GM12878 (cell line): ENCODE results near the gene ANAPC2. TPM values are rescaled to one million over a fixed set of nuclear protein-coding genes. Genes with fewer than 3 reads are reported as not detected.

ENCODE experiments used
- ATAC-seq: fragments of 200-7000 bp; cut with Tn5 transposase; 3 replicates; pipeline ENCODE4 v1.9.1; 2020; ENCODE audit warnings: mild to moderate bottlenecking, moderate library complexity
- BruUV-seq: library from RNA; stranded (reverse); fragments of 400-500 nt; replicated peaks from 2 replicates; lab custom pipeline; 2021; lab: Mats Ljungman, UMichigan
- CTCF ChIA-PET: fragments of 300-600 bp; sonication (Branson Sonifier 250); formaldehyde crosslinking; extraction: SDS; loops from one replicate; lab custom pipeline; 2021; ENCODE audit warnings: inconsistent platforms; lab: Yijun Ruan, JAX
- POLR2A ChIA-PET: fragments of 350-600 bp; formaldehyde crosslinking; extraction: SDS; loops from one replicate; lab custom pipeline; 2021; ENCODE audit warnings: inconsistent platforms; lab: Charles Lee
- RAD21 ChIA-PET: fragments of 300-600 bp; sonication (Branson Sonifier 250); formaldehyde crosslinking; loops from one replicate; lab custom pipeline; 2023; ENCODE audit warnings: antibody characterized with exemption; ENCODE audit not compliant: unreplicated experiment; lab: Charles Lee
- SMC1A ChIA-PET: fragments of 300-600 bp; sonication (Branson Sonifier 250); formaldehyde crosslinking; loops from one replicate; lab custom pipeline; 2023; ENCODE audit not compliant: unreplicated experiment, uncharacterized antibody; lab: Charles Lee
- DNase-seq: peaks from one replicate; pipeline ENCODE4 v3.0.0-alpha.2; 2011; ENCODE audit warnings: low read depth, low spot score
- FAIRE-seq: peaks from 3 replicates; lab custom pipeline; 2011; peaks lifted over from hg19 to GRCh38; lab: Jason Lieb, UNC
- H2AFZ ChIP-seq: 2 replicates; pipeline ENCODE4 v1.6.0; 2011; ENCODE audit warnings: low read depth, low read length, control low read depth; ENCODE audit not compliant: control insufficient read depth
- H3K27ac ChIP-seq: 2 replicates; pipeline ENCODE4 v1.5.1; 2011; ENCODE audit warnings: control low read depth; ENCODE audit not compliant: control insufficient read depth, insufficient read depth
- H3K27me3 ChIP-seq, 2 experiments: replicated peaks in 1 of 2; 2 replicates each; pipeline versions ENCODE4 v1.6.0 to v1.6.1; 2011; ENCODE audit warnings: low read length in 1 of 2; ENCODE audit not compliant: control insufficient read depth in 2 of 2, insufficient read depth in 2 of 2
- H3K36me3 ChIP-seq, 2 experiments: 2 replicates each; pipeline ENCODE4 v1.5.1; 2011; ENCODE audit warnings: low read length in 1 of 2; ENCODE audit not compliant: control insufficient read depth in 2 of 2, insufficient read depth in 2 of 2
- H3K4me1 ChIP-seq: 2 replicates; pipeline ENCODE4 v1.6.1; 2011; ENCODE audit warnings: mild to moderate bottlenecking, low read length, moderate library complexity, mixed read lengths; ENCODE audit not compliant: control insufficient read depth, insufficient read depth
- H3K4me2 ChIP-seq: 2 replicates; pipeline ENCODE4 v1.6.0; 2011; ENCODE audit warnings: control low read depth; ENCODE audit not compliant: control insufficient read depth, insufficient read depth
- H3K4me3 ChIP-seq: fragments of 200-600 bp; sonication (generic); 2 replicates; pipeline ENCODE4 v1.5.1; 2016
- H3K79me2 ChIP-seq: 2 replicates; pipeline ENCODE4 v1.6.0; 2011; ENCODE audit warnings: low read length; ENCODE audit not compliant: control insufficient read depth, insufficient read depth
- H3K9ac ChIP-seq: 2 replicates; pipeline ENCODE4 v1.8.0; 2011; ENCODE audit warnings: low read length, control low read depth, mixed read lengths; ENCODE audit not compliant: control insufficient read depth, insufficient read depth
- H3K9me3 ChIP-seq: replicated peaks from 3 replicates; pipeline ENCODE4 v1.5.1; 2011; ENCODE audit warnings: mild to moderate bottlenecking, low read length; ENCODE audit not compliant: control insufficient read depth, insufficient read depth
- H4K20me1 ChIP-seq: 2 replicates; pipeline ENCODE4 v1.6.0; 2011; ENCODE audit not compliant: control insufficient read depth, insufficient read depth
- CEBPB ChIP-seq, 2 experiments: fragments of 150-350 bp in 1 of 2; IDR thresholded peaks; 2 replicates each; pipeline ENCODE4 v1.6.1; 2012 to 2014; ENCODE audit warnings: low read depth in 2 of 2, low read length in 2 of 2, borderline replicate concordance in 1 of 2, inconsistent platforms in 1 of 2
- FOXM1 ChIP-seq: IDR thresholded peaks from 2 replicates; pipeline ENCODE4 v1.6.1; 2012; ENCODE audit warnings: low read depth, mild to moderate bottlenecking, inconsistent platforms, low read length, moderate library complexity
- HCFC1 ChIP-seq: fragments of 150-350 bp; IDR thresholded peaks from 2 replicates; pipeline ENCODE4 v1.6.1; 2014; ENCODE audit warnings: low read length
- MXI1 ChIP-seq: fragments of 150-350 bp; IDR thresholded peaks from 2 replicates; pipeline ENCODE4 v1.6.1; 2011; ENCODE audit warnings: low read depth, mild to moderate bottlenecking, inconsistent platforms, low read length, improper control_type of control experiment
- NFYB ChIP-seq: IDR thresholded peaks from 2 replicates; pipeline ENCODE4 v1.6.1; 2011; ENCODE audit warnings: low read depth, mild to moderate bottlenecking, low read length, improper control_type of control experiment, moderate library complexity; ENCODE audit not compliant: insufficient read depth
- SREBF1 ChIP-seq: IDR thresholded peaks from 2 replicates; pipeline ENCODE4 v1.6.1; 2012; ENCODE audit warnings: mild to moderate bottlenecking, low read length
- SREBF2 ChIP-seq: IDR thresholded peaks from 2 replicates; pipeline ENCODE4 v1.6.1; 2012; ENCODE audit warnings: mild to moderate bottlenecking, low read length
- ZBTB40 ChIP-seq: fragments of 450-650 bp; IDR thresholded peaks from 2 replicates; pipeline ENCODE4 v1.6.1; 2016; ENCODE audit warnings: mild to moderate bottlenecking, moderate library complexity, borderline replicate concordance
- WGBS: methylation state at CpG from one replicate; pipeline ENCODE4 v1.1.6; 2016; ENCODE audit warnings: low lambda C conversion rate; ENCODE audit not compliant: insufficient replicate concordance, insufficient coverage; ENCODE audit errors: missing lambda C conversion rate; 5-methylcytosine and 5-hydroxymethylcytosine counted together
- in situ Hi-C: fragments of 300-500 bp; cut with MboI; formaldehyde crosslinking; loops from 9 replicates; pipeline ENCODE4 v1.14.3; 2018; ENCODE audit warnings: mixed read lengths
- intact Hi-C: fragments of 100-400 bp; cut with micrococcal nuclease; formaldehyde crosslinking; loops from one replicate; pipeline ENCODE4 v1.14.2; 2022; ENCODE audit not compliant: unreplicated experiment
- polyA plus RNA-seq, 11 experiments: library from polyadenylated mRNA; depleted of rRNA in 4 of 11; unstranded in 6 of 11; stranded (reverse) in 5 of 11; fragments of >200 nt; fragmentation: Nextera tagmentation in 4 of 11; fragmentation: Illumina TruSeq in 1 of 11; extraction: Ambion mirVana in 4 of 11; extraction: Trizol in 1 of 11; gene quantifications; 1 replicate in 1 of 11; 2 replicates in 10 of 11; pipeline versions ENCODE4 v1.2.1 to v1.2.3, GENCODE V29; 2011 to 2016; ENCODE audit warnings: inconsistent platforms in 2 of 11, missing spikeins in 2 of 11, low read depth in 1 of 11
- total RNA-seq, 4 experiments: library from RNA; depleted of rRNA in 3 of 4; stranded (reverse); fragments of >200 nt in 3 of 4; fragmentation: Illumina TruSeq in 1 of 4; extraction: Trizol in 1 of 4; gene quantifications; 2 replicates each; pipeline versions ENCODE4 v1.2.1 to v1.2.3, GENCODE V29; 2013 to 2021

ANAPC2 gene
- total and polyA plus RNA-seq, 10 of the 15 experiments (the other 5 are each of a cell fraction or from before 2014, with no cell fraction given): 0.03 to 65.2 (median 20.5) TPM

- FAIRE-seq: no peak
- no peaks in the 10 kb centered on the region for H3K79me2 ChIP-seq
- H3K36me3 ChIP-seq: peaks cover 0 to 2% of the 10 kb centered on the region in 2 experiments; a peak in 1 of 4 replicates
- no peaks in the 10 kb centered on the region for H3K9me3 ChIP-seq
- ChIA-PET CTCF (no interaction called here), SMC1A (interaction anchor here (0.5 to 1.1 kb wide), 2 partner anchors 18 to 102 kb away, joined by 3 read pairs; no protein-coding TSS in a partner anchor), RAD21 (interaction anchor here (0.7 kb wide), 1 partner anchor 170 kb away, joined by 3 read pairs; no protein-coding TSS in a partner anchor), POLR2A (interaction anchor here (5.5 kb wide), 1 partner anchor 16 kb away, joined by 68 read pairs; the partner anchor contains the start of genes NDOR1, TMEM203 and TPRN)
- TSS peak; percentile 77 for BruUV-seq
- no peaks in the 10 kb centered on the region for H4K20me1 ChIP-seq
- H3K9ac ChIP-seq: no peak overlapping the region
- no peak overlapping the region for H3K4me2 ChIP-seq
- H2AFZ ChIP-seq: no peak overlapping the region
- 88% methylated on average over 50 of the region's 52 CpGs for WGBS
- peaks cover 16% of the 10 kb centered on the region for H3K4me1 ChIP-seq
- TF ChIP-seq FOXM1 (no peak), NFYB (no peak), ZBTB40 (no peak), SREBF1 (no peak), HCFC1 (no peak), SREBF2 (no peak), CEBPB (IDR thresholded peaks at IDR 0.05; ENCODE audit: borderline replicate concordance in 1 of 2, low read depth in 2 of 2, low read length in 2 of 2) (no peak), MXI1 (no peak)
- no peak overlapping the region for H3K4me3 ChIP-seq
- no peaks in the 10 kb centered on the region for H3K27me3 ChIP-seq
- in situ Hi-C loops (no loop called here), intact Hi-C loops (loop anchor here (5.0 to 10.0 kb wide), 2 partner anchors 33 to 176 kb away; partner anchors contain the start of genes ANAPC2, NPDC1 and SSNA1)
- no peak overlapping the region for H3K27ac ChIP-seq
- ATAC-seq: no peak
- no peak for DNase-seq
Observed at GRCh38 chr9:137220317-137221094, 32.1 kb upstream of the ANAPC2 start.
